Progenitor cell of endocrine pancreas (in vitro differentiated cells): ENCODE results near the gene P4HB. TPM values are rescaled to one million over a fixed set of nuclear protein-coding genes. Genes with fewer than 3 reads are reported as not detected.

ENCODE experiments used
- DNase-seq: peaks from one replicate; pipeline ENCODE4 v3.0.0; 2021; ENCODE audit warnings: low spot score; ENCODE audit not compliant: unreplicated experiment
- H3K27ac Mint-ChIP-seq: 2 replicates; pipeline ENCODE4 v1.8.0; 2021; ENCODE audit warnings: mild to moderate bottlenecking, moderate library complexity, mixed read lengths
- H3K27me3 Mint-ChIP-seq: 2 replicates; pipeline ENCODE4 v1.8.0; 2021; ENCODE audit warnings: mixed read lengths
- H3K36me3 Mint-ChIP-seq: 2 replicates; pipeline ENCODE4 v1.8.0; 2022; ENCODE audit warnings: mixed read lengths; ENCODE audit not compliant: insufficient read depth
- H3K4me1 Mint-ChIP-seq: 2 replicates; pipeline ENCODE4 v1.8.0; 2021; ENCODE audit warnings: low read depth, mixed read lengths
- H3K4me3 Mint-ChIP-seq: 2 replicates; pipeline ENCODE4 v1.8.0; 2021; ENCODE audit warnings: low read depth, mild to moderate bottlenecking, moderate library complexity, mixed read lengths
- H3K9me3 Mint-ChIP-seq: 2 replicates; pipeline ENCODE4 v1.8.0; 2021; ENCODE audit warnings: low read depth, mixed read lengths
- total RNA-seq: library from RNA; stranded (reverse); gene quantifications from 2 replicates; pipeline ENCODE4 v1.2.1, GENCODE V29; 2021
- TF ChIP-seq, protein P1 (sequence below): fragments of 200-600 bp; sonication (generic); IDR thresholded peaks from one replicate; pipeline ENCODE4 v1.5.0; 2021; ENCODE audit warnings: antibody characterized with exemption, mild to moderate bottlenecking; ENCODE audit not compliant: unreplicated experiment

P4HB gene
- total RNA-seq, 1 donor from 2014 or later = 484 TPM

DNA sequence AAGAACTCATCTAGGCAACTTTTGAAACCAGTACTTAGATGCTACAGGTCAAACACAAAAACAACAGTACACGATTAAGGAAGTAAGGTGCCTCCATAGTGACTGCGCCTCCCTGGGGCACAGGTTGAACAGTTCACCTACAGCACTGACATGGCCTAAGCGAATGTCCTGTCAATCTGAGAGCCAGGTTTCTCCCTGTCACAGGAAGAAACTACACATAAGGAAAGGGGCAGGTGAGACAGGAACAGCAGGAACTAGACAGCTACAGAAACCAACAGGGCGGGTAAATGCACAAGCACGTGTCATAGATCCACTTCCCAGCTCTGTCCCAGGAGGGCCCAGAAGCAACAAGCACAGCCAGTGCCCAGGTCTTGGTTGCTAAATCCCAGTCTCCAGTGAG lies 18.8 kb upstream of the P4HB start:
- Mint-ChIP-seq H3K4me1 (no peaks in the 10 kb centered on the region), H3K9me3 (no peaks in the 10 kb centered on the region), H3K4me3 (no peak overlapping the region), H3K27me3 (no peaks in the 10 kb centered on the region), H3K36me3 (peaks cover 12% of the 10 kb centered on the region), H3K27ac (peak overlapping the region; percentile 81)
- DNase-seq = no peak
- TF ChIP-seq, protein P1, sequence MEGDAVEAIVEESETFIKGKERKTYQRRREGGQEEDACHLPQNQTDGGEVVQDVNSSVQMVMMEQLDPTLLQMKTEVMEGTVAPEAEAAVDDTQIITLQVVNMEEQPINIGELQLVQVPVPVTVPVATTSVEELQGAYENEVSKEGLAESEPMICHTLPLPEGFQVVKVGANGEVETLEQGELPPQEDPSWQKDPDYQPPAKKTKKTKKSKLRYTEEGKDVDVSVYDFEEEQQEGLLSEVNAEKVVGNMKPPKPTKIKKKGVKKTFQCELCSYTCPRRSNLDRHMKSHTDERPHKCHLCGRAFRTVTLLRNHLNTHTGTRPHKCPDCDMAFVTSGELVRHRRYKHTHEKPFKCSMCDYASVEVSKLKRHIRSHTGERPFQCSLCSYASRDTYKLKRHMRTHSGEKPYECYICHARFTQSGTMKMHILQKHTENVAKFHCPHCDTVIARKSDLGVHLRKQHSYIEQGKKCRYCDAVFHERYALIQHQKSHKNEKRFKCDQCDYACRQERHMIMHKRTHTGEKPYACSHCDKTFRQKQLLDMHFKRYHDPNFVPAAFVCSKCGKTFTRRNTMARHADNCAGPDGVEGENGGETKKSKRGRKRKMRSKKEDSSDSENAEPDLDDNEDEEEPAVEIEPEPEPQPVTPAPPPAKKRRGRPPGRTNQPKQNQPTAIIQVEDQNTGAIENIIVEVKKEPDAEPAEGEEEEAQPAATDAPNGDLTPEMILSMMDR = no peak

DNA sequence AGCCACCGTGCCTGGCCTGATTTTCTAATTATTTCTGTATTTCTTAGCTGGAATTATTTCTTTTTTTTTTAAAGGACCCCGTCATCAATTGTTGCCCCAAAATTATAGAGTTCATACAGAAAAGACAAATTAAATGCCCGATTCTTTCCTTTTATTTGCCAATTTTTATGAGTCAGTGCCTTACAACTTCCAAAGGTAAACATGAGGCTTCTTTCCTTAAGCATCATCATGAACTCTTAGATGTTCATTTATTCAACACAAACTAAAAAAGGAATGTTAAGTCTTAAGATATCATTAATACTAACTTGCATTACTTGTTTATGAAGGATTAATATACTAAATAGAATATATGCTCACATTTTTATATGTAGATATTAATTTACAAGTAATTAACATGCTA lies 18.0 kb upstream of the P4HB start:
- Mint-ChIP-seq H3K27ac (no peak overlapping the region), H3K4me1 (no peaks in the 10 kb centered on the region), H3K36me3 (peaks cover 12% of the 10 kb centered on the region), H3K9me3 (no peaks in the 10 kb centered on the region), H3K27me3 (no peaks in the 10 kb centered on the region), H3K4me3 (no peak overlapping the region)
- TF ChIP-seq, protein P1 = no peak
- no peak for DNase-seq

- H3K27me3 Mint-ChIP-seq = no peaks in the 10 kb centered on the region
- no peak overlapping the region for H3K4me3 Mint-ChIP-seq
- H3K4me1 Mint-ChIP-seq = no peaks in the 10 kb centered on the region
- H3K27ac Mint-ChIP-seq = no peak overlapping the region
- H3K9me3 Mint-ChIP-seq = no peaks in the 10 kb centered on the region
- TF ChIP-seq, protein P1 = no peak
- DNase-seq = no peak
- peaks cover 12% of the 10 kb centered on the region for H3K36me3 Mint-ChIP-seq
Measured at GRCh38 chr17:81877569-81877968, 17.2 kb upstream of the P4HB start.

- no peaks in the 10 kb centered on the region for H3K27me3 Mint-ChIP-seq
- H3K9me3 Mint-ChIP-seq = no peaks in the 10 kb centered on the region
- H3K27ac Mint-ChIP-seq = peak overlapping the region; percentile 95
- TF ChIP-seq, protein P1 = peak; percentile 39
- peak; percentile 87 for DNase-seq
- H3K36me3 Mint-ChIP-seq = peaks cover 3% of the 10 kb centered on the region
- peaks cover 5% of the 10 kb centered on the region for H3K4me1 Mint-ChIP-seq
- peak overlapping the region; percentile 85 for H3K4me3 Mint-ChIP-seq
Measured at GRCh38 chr17:81871387-81872230, 11.3 kb upstream of the P4HB start.

DNA sequence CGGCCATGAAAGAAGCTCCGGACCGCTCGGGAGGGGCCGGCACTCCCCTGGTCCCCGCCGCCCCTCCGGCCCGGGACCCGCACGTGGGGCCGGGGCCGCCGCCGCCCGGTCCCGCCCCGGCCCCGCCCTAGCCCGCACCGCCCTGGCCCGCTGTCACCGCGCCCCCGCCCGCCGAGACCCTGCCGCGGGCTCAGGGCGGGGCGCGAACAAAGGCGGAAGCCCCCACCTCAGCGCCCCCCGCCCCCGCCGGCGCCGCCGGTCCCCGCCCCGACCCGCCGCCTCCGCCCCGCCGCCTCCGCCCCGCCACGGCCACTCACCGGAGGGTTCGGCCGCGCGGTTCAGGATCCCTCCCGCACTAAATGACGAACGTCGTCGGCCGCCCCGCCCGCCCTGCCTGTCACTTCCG lies 10.6 kb upstream of the P4HB start, which contains the start of gene ARHGDIA:
TSS of gene ARHGDIA (minus strand) at position 357 of the 406 bp plus-strand sequence. CDS start 1,407 bp downstream, outside the sequence.
- Mint-ChIP-seq H3K36me3 (peaks cover 3% of the 10 kb centered on the region), H3K27me3 (no peaks in the 10 kb centered on the region), H3K9me3 (no peaks in the 10 kb centered on the region), H3K4me1 (peaks cover 5% of the 10 kb centered on the region), H3K27ac (peak within 1 kb of the TSS; percentile 95), H3K4me3 (peak within 1 kb of the TSS; percentile 85)
- DNase-seq = no peak
- TF ChIP-seq, protein P1 = no peak
